Thyroid gland (tissue), 4 donors: ENCODE data around the gene IL7R. TPM values are rescaled to one million over a fixed set of nuclear protein-coding genes. Genes with fewer than 3 reads are reported as not detected.

Experiments
- DNase-seq, 2 donors: peaks; one replicate each; pipeline ENCODE4 v3.0.0-alpha.2; 2019
- H3K27ac ChIP-seq, 3 donors: fragments of 200-600 bp; sonication (generic); 1 replicate in 2 of 3; 2 replicates in 1 of 3; pipeline ENCODE4 v1.5.1; 2016 to 2019; ENCODE audit warnings: mild to moderate bottlenecking in 1 of 3, moderate library complexity in 1 of 3
- H3K27me3 ChIP-seq: fragments of 200-600 bp; sonication (generic); one replicate; pipeline ENCODE4 v1.5.1; 2019
- H3K36me3 ChIP-seq, 2 donors: fragments of 200-600 bp; sonication (generic); one replicate each; pipeline ENCODE4 v1.5.1; 2016 to 2019
- H3K4me1 ChIP-seq, 2 donors: fragments of 200-600 bp; sonication (generic); one replicate each; pipeline ENCODE4 v1.5.1; 2017 to 2019
- H3K4me3 ChIP-seq, 3 donors: fragments of 200-600 bp; sonication (generic); replicated peaks in 1 of 3; 1 replicate in 2 of 3; 2 replicates in 1 of 3; pipeline ENCODE4 v1.5.1; 2016; ENCODE audit warnings: mild to moderate bottlenecking in 1 of 3
- H3K9me3 ChIP-seq: fragments of 200-600 bp; sonication (generic); one replicate; pipeline ENCODE4 v1.5.1; 2017
- CTCF ChIP-seq, 6 experiments: fragments of 200-600 bp in 3 of 6; fragments of 450-650 bp in 3 of 6; sonication (generic) in 3 of 6; IDR thresholded peaks; one replicate each; pipeline ENCODE4 v1.5.1; 2016 to 2019; ENCODE audit warnings: antibody characterized with exemption in 6 of 6, mild to moderate bottlenecking in 2 of 6, inconsistent platforms in 1 of 6, moderate library complexity in 1 of 6
- POLR2A ChIP-seq, 2 donors: fragments of 450-650 bp; IDR thresholded peaks; one replicate each; pipeline ENCODE4 v1.6.1; 2017; ENCODE audit warnings: antibody characterized with exemption in 2 of 2, mild to moderate bottlenecking in 2 of 2, moderate library complexity in 1 of 2
- WGBS, 2 donors: methylation state at CpG; one replicate each; pipeline ENCODE4 v1.1.5; 2017; 5-methylcytosine and 5-hydroxymethylcytosine counted together
- intact Hi-C: fragments of 100-400 bp; cut with DNase I; formaldehyde crosslinking; loops from one replicate; pipeline ENCODE4 v1.15.1; 2023
- total RNA-seq, 4 donors: library from RNA; depleted of rRNA; stranded (reverse); fragments of >200 nt; gene quantifications; one replicate each; pipeline ENCODE4 v1.2.3, GENCODE V29; 2016

The IL7R gene
- total RNA-seq, 4 donors from 2014 or later = 12.7 to 29.0 (median 15.1) TPM

- intact Hi-C loops = no loop called here
- H3K9me3 ChIP-seq = no peaks in the 10 kb centered on the region
- H3K36me3 ChIP-seq = no peaks in the 10 kb centered on the region
- no peaks in the 10 kb centered on the region for H3K4me1 ChIP-seq
- H3K27me3 ChIP-seq = no peaks in the 10 kb centered on the region
- no peak overlapping the region for H3K27ac ChIP-seq
- no peak overlapping the region for H3K4me3 ChIP-seq
- 71 to 74% methylated on average over 8 of the region's 8 CpGs for WGBS, 2 donors
- DNase-seq = no peak
- no peak for TF ChIP-seq POLR2A (IDR thresholded peaks at IDR 0.05)
- no peak for TF ChIP-seq CTCF (IDR thresholded peaks at IDR 0.05)
Measured at GRCh38 chr5:35850967-35851680, 5.6 kb upstream of the IL7R start.

GRCh38 chr5:35852084-35852734 lies 4.5 kb upstream of the IL7R start:
- intact Hi-C loops = no loop called here
- H3K9me3 ChIP-seq = no peaks in the 10 kb centered on the region
- no peaks in the 10 kb centered on the region for H3K36me3 ChIP-seq
- 77 to 84% methylated on average over 8 of the region's 8 CpGs for WGBS, 2 donors
- no peak overlapping the region for H3K4me3 ChIP-seq
- no peaks in the 10 kb centered on the region for H3K4me1 ChIP-seq
- no peak overlapping the region for H3K27ac ChIP-seq
- H3K27me3 ChIP-seq = no peaks in the 10 kb centered on the region
- no peak for DNase-seq
- TF ChIP-seq CTCF (IDR thresholded peaks at IDR 0.05) = no peak
- TF ChIP-seq POLR2A (IDR thresholded peaks at IDR 0.05) = no peak

- no peaks in the 10 kb centered on the region for H3K27me3 ChIP-seq
- H3K27ac ChIP-seq = no peak overlapping the region
- no peak for TF ChIP-seq POLR2A (IDR thresholded peaks at IDR 0.05)
- no peak for TF ChIP-seq CTCF (IDR thresholded peaks at IDR 0.05)
- intact Hi-C loops = no loop called here
- H3K36me3 ChIP-seq = no peaks in the 10 kb centered on the region
- H3K9me3 ChIP-seq = no peaks in the 10 kb centered on the region
- no peak overlapping the region for H3K4me3 ChIP-seq
- no peak for DNase-seq
- H3K4me1 ChIP-seq = no peaks in the 10 kb centered on the region
Measured at GRCh38 chr5:35852773-35853172, 3.9 kb upstream of the IL7R start.

- no peak overlapping the region for H3K27ac ChIP-seq
- H3K36me3 ChIP-seq = no peaks in the 10 kb centered on the region
- DNase-seq = peak; percentile 20 to 32
- TF ChIP-seq POLR2A (IDR thresholded peaks at IDR 0.05) (no peak), CTCF (IDR thresholded peaks at IDR 0.05) (no peak)
- no peaks in the 10 kb centered on the region for H3K4me1 ChIP-seq
- no peak overlapping the region for H3K4me3 ChIP-seq
- no peaks in the 10 kb centered on the region for H3K9me3 ChIP-seq
- no peaks in the 10 kb centered on the region for H3K27me3 ChIP-seq
- WGBS, 2 donors = 67 to 82% methylated on average over 3 of the region's 3 CpGs
- intact Hi-C loops = no loop called here
Measured at GRCh38 chr5:35853631-35854030, 3.1 kb upstream of the IL7R start.

- no peak for DNase-seq
- intact Hi-C loops = no loop called here
- WGBS, 2 donors = 89 to 95% methylated on average over 1 of the region's 1 CpG
Measured at GRCh38 chr5:35854248-35854647, 2.4 kb upstream of the IL7R start.

More at GRCh38 chr5:35854248-35854647, 2.4 kb upstream of the IL7R start:
- TF ChIP-seq POLR2A (IDR thresholded peaks at IDR 0.05) = no peak
- no peak for TF ChIP-seq CTCF (IDR thresholded peaks at IDR 0.05)
- Histone ChIP-seq H3K9me3 (no peaks in the 10 kb centered on the region), H3K27ac (no peak overlapping the region), H3K27me3 (no peaks in the 10 kb centered on the region), H3K36me3 (no peaks in the 10 kb centered on the region), H3K4me3 (no peak overlapping the region), H3K4me1 (no peaks in the 10 kb centered on the region)
